OCI-M1 (cell line): ENCODE measurements around the gene RAP1GAP2.
A peak's percentile ranks its signal among the peaks of the same experiment; 100 is the strongest.
"Not testable (repeated sequence)": the region's sequence is repeated elsewhere in the genome, so short reads cannot be mapped to it uniquely, and the experiment has no call there.

ENCODE experiments used
- DNase-seq: peaks from one replicate; lab custom pipeline; 2025; lab: John Stamatoyannopoulos, UW

Gene RAP1GAP2

DNA sequence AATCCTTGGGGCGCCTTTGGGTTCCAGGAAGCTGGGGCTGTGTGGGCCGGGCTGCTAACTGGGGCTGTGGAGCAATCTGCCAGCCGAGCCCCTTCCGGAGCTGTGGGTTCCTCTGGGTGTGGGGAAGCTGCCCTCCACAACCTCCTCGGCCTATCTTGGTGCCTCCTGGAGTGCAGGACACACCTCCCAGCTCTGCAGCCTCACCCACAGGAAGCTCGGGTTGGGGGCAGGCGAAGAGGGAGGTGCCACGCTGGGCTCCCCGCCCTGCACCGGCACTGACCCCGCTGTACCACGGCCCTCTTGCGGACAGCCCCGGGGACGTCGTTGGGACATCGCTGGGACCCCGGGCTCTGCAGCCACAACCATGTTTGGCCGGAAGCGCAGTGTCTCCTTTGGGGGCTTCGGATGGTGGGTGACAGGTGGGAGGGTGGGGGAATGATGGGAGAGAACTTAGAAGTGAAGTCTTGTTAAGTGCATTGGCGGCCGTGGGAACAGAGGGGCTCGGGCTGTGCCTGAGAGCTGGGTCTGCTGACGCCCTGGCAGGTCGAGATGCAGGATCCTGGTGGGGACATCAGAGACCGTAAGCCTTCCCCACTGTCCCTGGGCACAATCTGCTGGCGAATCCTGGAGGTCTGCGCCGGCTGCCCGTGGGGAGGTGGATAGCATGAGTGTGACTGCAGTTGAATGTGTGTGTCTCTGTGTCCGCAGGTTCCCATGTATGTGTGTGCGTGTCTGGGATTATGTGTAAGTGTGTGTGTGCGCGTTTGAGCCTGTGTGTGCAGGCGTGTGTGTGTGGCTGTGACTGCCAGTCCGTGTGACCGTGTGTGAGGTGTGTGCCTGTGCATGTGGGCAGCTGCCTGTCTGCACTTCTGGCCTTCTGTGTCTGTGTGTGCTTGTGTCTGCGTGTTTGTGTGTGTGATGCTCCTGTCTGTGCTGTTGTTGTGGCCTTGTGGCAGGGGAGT lies at the start of gene RAP1GAP2:
Gene RAP1GAP2 (plus strand): TSS at position 275 of the 962 bp plus-strand sequence. CDS start 90 bp downstream, at position 365.
- DNase-seq, result peak; percentile 69

DNA sequence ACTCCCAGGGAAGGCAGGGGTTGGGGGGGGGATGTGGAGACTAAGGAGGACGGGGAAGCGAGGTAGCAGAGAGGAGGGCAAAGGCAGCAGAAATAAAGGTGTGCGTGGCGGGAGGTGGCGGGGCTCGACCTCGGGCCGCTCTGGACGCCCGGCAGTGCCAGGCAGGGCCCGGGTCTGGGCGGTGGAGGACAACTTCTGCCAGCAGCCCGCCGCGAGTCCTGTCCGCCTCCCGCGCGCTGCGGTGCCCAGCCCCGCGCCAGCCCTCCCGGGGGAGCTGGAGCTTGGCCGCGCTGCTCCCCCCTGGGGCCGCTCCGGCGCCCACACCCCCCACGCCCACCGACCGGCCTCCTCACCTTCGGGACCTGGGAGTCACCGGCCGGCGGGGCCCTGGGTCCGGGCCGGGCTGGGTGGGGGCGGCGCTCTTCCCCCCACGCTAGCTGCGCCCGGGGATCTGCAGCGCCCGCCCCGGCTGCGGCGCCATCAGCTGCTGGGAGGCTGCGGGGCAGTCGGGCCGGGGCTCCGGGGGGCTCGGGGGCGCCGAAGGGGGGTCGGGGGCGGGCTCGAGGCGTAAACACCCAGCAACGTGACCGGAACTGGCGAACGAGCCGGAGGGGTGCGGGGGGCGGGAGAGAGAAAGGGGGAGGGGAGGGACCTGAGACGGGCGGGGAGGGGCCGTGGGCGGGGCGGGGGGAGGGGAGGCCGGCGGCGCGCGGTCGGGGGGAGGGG lies 47.0 kb upstream of the RAP1GAP2 start, which contains the start of gene CCDC92B:
Gene CCDC92B (minus strand): TSS at position 595 of the 726 bp plus-strand sequence. CDS start 14,507 bp downstream, outside the sequence.
- DNase-seq, result no peak

DNA sequence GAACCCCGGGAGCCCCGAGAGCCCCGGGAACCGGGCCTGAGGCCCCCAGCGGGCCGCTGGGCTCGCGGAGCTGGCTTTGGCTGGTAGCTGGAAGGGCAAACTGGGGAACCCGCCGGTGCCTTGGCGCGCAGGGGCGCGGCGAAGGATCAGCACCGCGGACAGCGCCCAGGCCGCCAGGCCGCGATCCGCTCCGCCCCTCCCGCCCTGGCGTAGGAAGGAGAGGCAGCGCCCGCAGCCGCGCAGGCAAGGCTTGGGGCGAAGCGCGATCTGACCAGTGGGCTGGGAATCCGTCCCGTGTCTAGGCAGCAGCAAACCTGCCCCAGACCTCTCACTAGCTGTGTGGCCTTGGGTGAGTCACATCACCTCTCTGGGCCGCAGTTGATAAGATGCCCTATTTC lies 46.5 kb upstream of the RAP1GAP2 start:
- DNase-seq, result peak; percentile 85

DNA sequence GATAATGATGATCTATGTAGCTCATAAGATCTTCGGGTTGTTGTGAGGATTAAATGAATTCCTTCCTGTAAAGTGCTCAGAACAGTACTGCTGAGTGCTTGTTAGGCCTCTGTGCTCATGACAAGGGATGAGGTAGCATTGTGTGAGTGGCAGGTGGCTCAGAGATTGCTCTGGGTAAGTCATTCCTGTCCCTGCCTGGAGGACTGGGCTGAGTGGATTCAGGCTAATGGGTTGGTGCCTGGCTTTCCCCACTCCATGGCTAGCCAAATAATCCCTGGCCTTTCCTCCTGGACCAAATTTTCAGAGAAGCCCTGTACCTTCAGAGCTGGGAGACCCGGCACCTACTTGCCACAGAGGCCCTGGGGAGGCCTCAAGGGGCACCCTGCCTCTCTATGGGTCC lies 45.5 kb upstream of the RAP1GAP2 start:
- DNase-seq, result no peak

DNA sequence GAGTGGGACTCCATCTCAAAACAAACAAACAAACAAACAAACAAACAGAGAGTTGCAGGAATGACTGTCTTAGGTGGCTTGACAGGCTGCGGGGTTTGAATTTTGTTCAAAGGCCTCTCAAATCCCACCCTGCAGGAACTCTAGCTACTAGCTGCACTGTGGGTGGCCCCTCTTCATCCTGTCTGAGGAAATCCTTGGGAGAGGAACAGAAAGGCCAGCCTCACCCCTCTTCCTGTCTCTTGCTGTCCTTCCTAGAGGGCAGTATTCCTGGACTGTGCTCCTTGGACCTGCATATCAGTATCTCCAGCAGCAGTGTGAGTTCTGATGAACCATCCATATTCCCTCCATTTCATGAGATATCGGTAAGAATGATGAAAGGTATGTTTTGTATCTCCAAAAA lies 44.7 kb upstream of the RAP1GAP2 start:
- no peak for DNase-seq

DNA sequence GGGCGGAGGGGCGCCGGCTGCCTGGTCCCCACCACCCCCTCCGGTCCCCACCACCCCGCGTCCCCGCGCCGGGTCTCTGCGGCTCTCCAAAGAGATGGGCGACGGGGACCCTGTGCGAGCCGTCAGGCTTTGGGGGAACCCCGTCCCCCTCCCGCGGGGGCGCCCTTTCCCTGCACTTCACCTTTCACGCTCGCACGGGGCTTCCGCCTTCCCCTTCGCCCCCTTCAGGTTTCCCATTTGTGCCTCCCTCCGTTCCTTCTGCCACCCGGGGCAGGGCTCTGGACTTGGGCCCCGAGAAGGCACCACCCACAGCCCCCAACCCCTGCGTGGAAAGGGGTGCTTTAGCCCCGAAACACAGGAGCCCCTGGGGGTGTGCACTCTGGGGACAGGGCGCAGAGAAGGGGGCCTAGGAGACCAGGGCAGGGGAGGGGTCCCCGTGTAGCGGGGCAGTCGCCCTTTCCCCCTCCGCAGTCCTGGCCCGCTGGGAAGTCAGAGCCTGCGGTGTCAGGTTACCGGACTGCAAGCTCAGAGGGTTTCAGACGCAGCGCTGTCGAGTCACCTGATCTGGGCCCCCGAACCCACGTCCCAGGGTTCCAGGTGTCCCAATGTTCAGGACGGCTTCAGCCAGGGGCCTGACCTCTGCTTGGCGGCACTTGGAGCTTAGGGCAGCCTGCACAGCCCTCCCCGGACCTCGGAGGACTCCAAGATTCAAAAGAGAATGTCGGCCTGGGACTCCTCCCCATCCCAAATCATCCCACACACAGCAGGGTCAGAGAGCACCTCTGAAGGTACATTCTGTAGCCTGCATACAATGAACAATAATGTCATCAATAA lies 40.1 kb upstream of the RAP1GAP2 start:
- DNase-seq, result no peak

DNA sequence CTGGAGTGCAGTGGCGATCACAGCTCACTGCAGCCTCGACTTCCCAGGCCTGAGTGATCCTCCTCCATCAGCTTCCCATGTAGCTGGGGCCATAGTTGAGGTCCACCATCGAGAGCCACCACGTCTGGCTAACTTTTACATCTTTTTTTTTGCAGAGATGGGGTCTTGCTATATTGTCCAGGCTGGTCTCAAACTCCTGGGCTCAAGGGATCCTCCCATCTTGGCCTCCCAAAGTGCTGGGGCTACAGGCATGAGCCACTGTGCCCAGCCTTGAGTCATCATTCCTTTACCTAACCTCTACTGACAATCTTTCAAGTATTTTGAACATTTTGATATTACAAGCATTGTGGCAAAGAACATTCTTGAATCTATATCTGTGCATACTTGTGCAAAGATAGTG lies 37.4 kb upstream of the RAP1GAP2 start:
- DNase-seq, result no peak

DNA sequence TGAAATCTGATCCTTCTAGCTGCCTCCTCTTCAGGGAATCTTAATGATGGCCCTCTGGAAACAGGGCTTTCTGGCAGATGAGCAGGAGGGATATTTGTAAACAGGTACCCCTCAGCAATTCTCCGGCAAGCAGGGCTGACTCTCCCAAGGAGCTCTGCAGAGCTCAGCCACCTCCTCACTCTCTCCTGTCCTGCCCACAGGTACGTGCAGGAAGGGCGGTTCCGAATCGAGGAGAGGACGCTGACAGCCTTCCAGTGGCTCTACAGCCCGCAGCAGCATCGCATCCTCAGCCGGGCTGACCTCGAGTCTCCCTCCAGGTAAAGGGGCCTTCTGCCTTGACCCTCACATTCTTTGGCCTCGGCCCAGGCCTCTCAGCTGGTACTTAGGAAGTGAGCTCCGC lies 26.1 kb upstream of the RAP1GAP2 start:
- DNase-seq, result no peak

DNA sequence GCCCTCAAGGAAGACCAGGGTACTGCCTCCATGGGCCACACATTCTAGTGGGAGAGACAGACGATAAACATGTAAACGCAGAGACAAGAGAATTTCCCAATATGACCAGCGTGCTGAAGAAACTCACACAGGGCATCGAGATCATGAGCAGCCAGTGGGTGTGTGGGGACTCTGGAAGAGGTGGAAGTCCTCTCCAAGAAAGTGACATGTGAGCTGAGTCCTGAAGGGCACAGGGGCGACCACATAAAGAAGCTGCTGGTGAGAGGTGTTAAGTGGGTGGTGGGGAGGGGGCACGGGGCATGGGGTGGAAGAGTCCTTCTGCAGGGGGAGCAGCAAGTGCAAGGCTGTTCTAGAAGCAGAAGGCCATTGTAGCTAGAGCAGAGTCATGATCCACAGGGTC lies 21.0 kb upstream of the RAP1GAP2 start:
- DNase-seq, result no peak

DNA sequence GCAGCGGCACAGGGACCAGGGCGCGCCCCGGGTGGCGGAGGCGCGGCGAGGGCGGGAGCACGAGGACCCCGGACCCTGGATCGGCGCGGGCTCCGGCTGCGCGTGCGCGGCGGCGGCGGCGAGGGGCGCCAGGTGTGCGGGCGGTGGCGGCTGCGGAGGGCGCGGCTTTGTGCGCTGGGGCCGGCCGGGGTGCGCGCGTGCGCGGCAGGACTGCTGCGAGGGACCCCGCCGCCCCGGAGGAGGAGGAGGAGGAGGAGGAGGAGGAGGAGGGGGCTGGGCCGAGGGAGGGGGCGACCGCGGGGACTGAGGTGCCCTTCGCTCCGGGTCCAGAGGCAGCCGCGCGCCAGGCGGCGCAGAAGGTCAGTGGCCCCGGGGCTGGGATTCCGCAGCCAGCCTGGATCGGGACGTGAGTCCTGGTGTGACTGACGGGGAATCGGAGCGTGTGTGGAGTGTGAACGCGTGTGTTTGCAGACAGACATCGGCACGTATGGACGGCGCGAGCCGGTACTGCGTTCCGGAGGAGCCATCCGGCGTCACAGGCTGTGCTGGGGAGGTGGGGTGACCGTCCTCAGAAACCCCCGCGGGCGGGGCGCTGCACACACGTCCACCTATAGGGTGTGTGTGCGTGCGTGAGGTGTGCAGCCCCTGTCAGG lies 19.5 kb upstream of the RAP1GAP2 start:
- no peak for DNase-seq

DNA sequence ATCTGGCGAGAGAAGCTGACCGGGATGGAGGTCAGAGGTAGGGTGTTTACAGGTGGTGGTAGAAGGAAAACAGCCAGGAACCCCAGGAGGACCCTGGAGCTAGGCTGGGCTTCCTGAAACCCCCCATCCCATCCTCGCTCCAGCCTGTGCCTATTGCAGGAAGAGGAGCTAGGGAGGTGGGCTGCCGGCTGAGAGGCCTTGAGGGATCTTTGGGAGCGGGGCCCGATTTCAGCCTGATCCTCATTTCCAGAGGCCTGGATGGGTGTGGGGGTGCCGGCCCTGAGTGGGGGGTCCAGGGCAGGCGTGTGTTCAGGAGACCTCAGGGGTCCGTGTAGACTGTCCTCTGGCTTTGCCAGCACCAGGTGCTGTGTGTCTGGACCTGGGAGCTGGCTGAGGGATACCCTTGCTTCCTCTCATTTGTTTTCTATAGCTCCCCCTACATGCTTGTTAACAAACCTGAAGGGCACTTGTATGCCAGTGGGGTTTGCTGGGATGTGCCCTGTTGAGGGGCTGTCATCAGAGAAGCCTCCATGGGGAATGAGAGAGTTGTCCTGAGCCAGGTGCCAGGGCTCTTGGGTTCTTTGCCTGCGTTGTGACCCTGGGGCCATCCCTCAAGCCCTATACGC lies 18.9 kb upstream of the RAP1GAP2 start:
- no peak for DNase-seq

DNA sequence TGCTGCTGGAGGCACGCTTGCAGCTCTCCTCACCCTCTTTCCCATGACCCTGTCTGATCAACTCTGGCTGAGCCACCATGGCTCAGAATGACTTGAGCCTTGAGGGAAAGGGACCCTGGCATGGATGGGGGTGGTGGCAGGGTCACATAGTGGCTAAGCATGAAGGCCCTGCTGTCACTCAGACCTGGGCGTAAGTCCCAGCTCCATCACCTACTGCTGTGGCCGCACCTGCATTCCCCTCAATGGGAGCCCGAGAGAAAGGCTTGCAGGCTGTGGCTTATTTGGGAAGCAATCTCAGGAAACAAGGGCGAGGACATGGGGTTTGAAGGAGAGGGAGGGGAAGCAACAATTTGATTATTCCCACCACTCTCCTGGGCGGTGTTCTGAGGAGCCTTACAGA lies 17.7 kb upstream of the RAP1GAP2 start:
- DNase-seq, result no peak

DNA sequence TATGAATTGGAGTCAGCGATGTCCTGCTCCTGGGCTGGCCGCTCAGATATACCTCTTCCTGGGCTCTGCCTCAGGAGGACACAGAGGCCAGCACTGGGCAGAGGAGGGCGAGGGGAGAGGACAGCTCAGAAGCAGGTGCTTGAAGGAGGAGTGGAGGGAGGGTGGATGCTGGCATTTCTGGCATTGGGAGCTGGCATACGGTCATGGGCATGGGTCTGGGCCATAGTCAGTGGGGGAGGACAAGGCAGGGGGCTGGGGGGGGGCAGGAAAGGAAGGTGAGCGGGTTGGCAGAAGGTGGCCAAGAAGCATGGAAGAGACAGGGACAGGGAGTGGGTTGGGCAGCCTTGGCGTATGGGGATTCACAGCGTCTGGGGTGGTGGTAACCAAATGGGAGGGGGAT lies 16.7 kb upstream of the RAP1GAP2 start:
- DNase-seq, result no peak

DNA sequence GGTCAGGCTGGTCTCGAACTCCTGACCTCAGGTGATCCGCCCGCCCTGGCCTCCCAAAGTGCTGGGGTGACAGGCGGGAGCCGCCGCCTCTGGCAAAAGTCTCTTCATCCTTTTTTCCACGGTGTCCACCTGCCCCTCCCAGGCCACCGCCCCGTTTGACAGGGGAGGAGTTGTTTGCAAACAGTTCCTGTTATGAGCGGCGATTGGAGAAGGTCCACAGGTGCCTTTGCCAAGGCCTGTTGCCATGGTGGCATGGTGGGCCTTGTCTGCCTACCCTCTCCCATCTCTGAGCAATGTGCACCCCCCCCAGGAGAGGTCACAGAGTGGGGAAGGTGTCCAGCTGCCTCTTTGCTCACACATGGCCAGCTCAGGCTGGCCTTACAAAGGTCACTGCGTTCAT lies 16.0 kb upstream of the RAP1GAP2 start:
- DNase-seq, result no peak

DNA sequence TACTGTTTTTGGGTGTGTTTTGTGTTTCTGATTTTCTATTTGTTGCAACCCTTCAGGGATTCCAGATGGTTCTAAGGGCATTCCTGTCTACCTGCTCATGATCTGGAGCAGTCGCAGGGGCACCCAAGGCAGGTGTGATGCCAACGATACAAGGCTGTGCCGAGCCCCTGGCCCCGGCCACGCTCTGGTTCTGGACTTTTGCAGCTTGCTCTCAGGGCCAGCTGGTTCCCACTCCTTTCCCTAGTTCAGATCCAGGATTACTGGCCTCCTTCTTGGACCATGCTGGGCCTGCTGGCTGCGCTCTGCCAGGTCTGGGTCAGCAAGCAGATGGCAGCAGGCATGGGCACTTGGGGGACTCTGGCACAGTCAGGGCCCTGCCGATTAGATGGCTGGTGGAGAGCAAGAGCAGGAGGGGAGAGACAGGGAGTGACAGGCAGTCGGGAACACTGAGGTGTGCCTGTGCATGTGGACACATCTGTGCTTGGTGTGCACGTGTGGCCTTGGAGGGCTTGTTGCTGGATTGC lies 15.2 kb upstream of the RAP1GAP2 start:
- DNase-seq, result no peak

DNA sequence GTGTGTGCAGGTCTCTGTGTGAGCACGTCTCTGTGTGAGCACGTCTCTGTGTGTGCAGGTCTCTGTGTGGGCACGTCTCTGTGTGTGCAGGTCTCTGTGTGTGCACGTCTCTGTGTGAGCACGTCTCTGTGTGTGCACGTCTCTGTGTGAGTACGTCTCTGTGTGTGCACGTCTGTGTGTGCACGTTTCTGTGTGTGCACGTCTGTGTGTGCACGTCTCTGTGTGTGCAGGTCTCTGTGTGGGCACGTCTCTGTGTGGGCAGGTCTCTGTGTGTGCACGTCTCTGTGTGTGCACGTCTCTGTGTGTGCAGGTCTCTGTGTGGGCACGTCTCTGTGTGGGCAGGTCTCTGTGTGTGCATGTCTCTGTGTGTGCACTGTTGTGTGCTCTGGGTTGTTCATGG lies 14.6 kb upstream of the RAP1GAP2 start:
- DNase-seq, result not testable (repeated sequence)

DNA sequence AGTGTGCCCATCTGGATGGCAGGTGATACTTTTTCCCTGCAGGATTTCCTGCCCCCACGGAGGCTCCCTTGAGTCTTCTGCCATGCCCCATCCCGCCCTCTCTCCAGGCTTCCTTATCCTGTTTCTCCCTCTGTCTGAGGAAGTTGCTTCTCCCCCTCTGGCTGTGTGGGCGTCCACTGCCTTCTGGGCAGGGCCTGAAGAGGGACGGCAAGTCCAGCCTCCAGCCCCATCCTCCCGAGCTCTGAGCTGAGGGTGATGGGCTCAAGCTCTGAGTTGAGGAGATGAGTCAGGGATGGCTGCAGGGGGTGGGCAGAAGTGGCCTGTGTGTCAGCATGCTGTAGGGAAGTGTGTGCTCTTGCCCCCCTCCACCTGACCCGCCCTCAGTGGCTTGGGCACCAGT lies 14.2 kb upstream of the RAP1GAP2 start:
- DNase-seq, result peak; percentile 22

DNA sequence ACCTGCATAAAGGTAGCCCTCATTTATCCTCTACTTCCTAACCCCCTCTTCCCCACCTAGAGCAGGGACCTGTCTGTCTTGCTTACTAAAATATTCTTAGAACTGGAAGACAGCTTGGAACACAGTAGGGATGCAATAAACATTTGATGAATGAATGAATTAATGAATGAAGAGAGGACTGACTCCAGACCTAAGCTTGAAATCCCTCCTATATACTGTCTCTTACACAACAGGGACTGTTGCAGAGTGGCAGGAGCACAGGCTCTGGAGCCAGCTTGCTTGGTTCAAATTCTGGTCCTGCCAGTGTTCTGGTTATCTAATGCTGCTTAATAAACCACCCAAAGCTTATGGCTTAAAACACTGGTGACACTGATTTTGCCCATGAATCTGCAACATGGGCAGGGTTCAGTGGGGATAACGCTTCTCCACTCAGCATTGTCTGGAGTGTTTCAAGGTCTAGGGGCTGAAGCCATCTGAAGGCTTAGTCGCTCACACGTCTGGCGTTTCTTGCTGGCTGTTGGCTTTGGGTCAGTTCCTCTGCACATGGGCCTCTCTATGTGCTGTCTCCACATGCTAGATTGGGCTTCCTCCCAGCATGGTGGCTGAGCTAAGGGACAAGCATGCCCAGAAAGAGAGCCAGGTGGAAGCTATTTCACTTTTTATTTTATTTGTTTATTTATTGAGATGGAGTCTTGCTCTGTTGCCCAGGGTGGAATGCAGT lies 12.8 kb upstream of the RAP1GAP2 start:
- DNase-seq, result no peak

DNA sequence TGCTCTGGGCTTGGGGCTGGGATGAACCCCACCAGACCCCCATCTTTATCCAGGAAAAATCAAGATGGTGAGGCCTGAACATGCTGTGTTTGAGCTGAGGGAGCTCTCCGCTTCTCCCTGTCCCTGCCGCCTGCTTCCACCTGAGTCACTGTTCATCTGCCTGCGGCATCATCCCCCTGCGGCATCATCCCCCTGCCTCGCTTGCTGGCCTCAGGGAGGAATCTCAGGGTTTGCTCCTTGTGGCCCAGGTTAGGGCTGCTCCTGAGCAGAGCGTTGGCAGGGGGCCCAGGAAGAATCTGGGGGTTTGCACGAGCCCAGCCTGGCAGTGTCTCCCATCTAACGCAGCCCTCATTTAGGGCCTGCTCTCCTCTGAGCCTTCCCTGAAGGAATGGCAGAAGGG lies 11.4 kb upstream of the RAP1GAP2 start:
- DNase-seq, result no peak

DNA sequence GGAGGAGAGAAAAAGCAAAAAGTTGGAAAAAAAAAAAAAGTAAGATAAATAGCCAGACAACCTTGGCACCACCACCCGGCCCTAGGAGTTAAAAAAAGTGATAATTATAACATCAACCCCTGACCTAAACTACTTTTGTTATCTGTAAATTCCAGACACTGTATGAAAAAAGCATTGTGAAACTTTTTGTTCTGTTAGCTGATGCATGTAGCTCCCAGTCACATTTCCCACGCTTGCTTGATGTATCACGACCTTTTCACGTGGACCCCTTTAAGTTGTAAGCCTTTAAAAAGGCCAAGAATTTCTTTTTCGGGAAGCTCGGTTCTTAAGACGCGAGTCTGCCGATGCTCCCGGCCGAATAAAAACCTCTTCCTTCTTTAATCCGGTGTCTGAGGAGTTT lies 10.9 kb upstream of the RAP1GAP2 start:
- DNase-seq, result peak; percentile 92
